ENCODE results near the gene LDB3.

LDB3 gene

DNA sequence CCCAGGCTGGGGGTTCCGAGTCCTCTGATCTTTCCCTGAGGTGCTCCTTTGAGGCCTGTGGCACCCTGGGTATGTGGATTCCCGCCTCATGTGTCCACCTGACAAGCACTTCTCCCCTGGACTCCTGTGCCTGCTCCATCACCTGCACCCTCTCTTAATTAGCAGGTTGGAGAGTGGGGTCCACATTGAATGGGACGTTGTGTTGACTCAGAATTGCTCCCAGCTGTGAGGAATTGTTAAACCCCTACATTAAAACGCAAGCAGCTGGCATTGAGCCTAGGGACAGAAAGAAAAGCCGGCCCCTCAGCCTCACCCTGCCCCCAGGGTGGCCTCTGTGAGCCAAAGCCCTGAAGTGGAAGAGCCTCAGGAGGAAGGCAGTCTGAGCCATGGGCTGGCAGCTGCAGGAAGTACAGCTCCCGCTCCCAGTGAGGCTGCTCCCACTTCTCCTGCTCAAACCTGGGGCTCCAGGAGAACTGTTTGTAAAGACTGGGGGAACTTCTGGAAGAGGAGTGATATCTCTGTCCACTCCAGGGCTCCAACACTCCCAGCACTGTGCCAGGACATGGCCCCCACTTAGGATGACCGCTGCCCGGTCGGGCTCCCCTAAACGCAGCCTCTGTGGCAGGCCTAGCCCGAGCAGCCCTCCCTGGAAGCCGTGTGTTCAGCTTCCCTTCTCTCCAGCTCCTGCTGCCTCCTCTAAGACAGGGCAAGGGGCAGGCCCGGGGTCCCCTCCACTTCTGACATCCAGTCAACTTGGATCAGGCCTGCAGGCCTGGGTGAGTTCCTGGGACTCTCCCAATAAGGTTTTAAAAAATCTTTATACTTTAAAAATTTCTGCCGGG is 15.7 kb upstream of the LDB3 start:
- no peak for FAIRE-seq

DNA sequence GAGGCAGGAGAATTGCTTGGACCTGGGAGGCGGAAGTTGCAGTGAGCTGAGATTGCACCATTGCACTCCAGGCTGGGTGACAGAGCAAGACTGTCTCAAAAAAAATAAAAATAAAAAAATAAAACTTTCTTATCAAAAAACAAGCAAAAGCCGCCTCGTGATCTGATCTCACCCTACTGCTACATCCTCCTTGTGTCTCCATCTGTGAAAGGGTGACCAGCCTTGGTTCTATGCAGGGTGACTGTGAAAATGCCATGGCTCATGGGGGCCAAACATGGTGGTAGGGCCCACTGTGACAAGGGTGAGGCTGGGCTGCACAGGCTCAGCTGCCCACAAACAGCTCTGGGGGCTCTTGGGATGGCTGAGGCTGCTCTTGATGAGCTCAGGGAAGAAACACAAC is 14.9 kb upstream of the LDB3 start:
- no peak for FAIRE-seq

DNA sequence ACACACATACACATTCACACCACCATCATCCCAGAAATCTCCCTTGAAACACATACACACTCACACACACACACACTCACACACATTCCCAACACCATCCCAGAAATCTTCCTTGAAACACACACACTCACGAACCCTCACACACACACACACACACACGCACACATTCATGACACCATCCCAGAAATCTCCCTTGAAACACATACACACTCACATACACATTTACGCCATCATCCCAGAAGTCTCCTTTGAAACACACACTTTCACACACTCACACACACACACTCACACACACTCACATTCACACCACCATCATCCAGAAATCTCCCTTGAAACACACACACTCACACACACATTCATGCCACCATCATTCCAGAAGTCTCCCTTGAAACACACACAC is 14.3 kb upstream of the LDB3 start:
- no peak for FAIRE-seq

DNA sequence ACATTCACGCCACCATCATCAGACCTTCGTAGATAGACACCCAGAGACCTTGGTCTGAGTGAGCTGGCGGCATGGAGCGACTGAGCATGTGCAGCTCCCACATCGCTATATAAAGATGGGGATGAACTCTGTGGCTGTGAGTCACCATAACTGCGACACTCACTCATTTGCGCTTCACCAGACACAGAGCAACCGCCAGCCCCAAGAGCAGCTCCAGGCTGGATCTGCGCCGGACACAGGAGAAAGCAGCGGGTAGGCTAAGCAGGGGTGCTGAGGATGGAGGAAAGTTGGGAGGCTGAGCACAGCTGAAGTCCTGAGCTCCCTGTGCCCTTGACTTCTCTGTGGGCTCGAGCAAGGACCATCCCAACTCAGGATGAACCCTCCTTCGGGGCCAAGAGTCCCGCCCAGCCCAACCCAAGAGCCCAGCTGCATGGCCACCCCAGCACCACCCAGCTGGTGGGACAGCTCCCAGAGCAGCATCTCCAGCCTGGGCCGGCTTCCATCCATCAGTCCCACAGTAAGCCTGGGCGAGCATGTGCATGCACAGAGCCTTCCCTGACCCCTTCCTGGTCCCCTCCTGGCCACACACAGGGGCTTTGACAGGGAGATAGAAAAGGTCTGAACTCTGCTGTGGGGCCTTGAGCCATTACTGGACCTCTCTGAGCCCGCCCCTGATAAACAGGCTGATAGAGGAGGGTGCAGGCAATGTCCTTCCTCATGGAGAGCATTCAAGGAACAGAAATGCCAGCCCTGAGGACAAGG is 13.7 kb upstream of the LDB3 start, which contains the start of gene OPN4:
TSS of gene OPN4 (plus strand) at position 137 of the 762 bp plus-strand sequence. CDS start at position 374, 237 bp downstream.
- no peak for FAIRE-seq

DNA sequence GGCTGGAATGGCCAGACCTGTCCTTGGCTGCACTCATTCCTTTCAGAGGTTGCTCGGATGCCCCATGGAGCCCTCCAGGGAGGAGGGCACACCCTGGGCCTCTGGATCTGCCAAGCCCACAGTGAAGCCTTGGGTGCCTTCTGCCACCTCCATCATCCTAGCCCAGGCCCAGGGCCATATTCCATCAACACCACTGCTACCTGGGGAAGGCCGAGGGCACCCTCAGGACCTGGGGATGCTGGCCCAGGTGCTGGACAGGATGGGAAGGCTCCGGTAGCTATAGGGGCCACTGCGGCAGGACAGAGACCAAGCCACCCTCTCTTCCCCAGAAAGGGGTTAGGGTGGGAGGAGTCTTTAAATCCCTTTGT is 13.2 kb upstream of the LDB3 start:
- no peak for FAIRE-seq

DNA sequence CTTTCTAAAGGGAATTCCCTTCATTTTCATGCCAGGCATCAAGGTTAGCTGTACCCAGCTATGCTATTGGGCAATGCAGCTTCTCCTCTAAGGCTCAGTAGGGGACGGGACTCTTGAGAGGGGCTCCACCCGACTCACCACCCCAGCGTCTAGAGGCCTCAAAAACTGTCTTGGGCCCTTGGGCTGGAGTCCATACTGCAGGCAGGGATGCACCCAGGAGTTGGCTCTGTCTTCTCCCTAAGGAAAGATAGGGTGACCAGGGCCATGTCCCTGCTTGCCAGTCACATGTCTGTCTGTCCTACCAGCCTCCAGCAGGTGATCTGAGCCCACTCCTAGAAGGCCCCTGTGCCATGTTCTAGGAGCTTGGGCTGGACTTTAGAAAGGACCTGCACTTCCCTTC is 12.7 kb upstream of the LDB3 start:
- FAIRE-seq = no peak

DNA sequence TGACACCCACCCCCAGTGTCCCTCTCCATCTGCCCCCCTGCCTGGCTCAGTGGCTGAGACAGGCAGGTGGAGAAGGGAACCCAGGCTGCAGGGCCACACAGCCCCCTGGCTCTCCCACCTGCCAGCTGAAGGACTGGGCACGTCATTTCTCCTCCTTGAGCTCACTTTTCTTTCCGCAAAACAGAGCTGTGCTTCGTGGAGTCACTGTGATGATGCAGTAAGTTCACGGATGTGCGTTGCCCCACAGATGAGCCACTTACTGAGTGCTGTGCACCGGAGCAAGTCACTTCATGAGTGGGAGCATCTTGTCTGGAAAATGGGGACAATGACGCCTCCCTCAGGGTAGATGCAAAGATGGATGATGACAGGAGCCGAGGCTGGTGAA is 11.3 kb upstream of the LDB3 start:
- FAIRE-seq = no peak

DNA sequence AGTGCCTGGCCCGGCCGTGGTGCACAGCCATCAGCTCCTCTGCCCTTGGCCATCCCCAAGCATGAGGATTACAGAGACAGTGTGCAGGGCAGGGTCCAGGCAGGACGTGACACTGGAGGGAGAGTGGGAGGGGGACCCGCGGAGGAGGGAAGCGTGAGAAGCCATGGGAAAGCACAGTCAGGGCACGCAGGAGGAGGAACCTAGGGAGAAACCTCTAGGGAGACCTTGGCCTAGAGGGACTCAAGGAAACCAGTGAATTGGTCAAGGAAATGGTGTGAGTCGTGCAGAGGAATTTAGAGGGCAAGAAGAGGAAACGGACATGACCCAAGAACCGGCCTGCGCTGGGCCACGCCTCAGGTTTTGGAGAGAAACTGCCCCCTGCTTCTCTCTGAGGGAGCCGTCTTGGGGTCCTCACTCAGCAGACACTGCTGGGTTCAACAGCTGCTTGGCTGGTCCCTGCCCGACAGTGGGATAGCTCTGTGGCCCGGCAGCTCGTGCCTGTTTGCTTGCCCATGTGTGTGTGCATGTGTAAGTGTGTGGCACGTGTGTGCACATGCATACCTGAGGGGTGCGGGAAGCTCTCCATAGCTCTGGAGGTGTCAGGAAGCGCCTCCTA is 10.8 kb upstream of the LDB3 start:
- no peak for FAIRE-seq

DNA sequence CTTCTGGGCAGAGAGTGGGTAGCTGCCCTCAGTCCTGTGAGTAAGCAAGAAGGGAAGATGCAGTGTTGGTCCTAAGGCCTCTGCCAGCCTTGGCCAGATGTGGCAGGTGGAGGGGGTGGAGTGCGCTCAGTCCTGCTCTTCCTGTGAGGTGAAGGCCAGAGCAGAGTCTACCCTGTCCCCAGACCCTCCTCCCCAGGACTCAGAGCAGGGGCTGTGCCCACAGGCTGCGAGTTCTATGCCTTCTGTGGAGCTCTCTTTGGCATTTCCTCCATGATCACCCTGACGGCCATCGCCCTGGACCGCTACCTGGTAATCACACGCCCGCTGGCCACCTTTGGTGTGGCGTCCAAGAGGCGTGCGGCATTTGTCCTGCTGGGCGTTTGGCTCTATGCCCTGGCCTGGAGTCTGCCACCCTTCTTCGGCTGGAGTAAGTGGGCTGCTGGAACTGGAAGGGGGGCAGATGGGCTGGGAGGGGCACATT is 10.0 kb upstream of the LDB3 start:
- no peak for FAIRE-seq

DNA sequence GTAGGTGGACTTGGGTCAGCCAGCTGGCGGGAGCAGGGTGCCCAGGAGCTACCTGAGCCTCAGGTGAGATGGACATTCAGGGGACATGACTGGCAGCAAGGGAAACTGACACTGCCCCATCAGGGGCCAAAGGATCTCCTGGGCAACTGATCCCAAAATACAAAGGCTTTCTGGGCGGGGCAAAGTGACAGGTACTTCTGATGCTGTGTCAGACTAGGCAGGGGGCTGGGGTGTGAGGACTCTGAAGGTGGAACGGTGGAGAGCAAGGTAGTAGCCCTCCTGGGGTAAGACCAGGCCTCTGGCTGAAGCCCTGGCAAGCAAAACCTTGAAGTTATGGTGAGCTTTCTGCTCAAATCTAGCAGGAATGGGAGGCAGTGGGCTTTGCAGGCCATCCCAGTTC is 9.6 kb upstream of the LDB3 start:
- FAIRE-seq = no peak

DNA sequence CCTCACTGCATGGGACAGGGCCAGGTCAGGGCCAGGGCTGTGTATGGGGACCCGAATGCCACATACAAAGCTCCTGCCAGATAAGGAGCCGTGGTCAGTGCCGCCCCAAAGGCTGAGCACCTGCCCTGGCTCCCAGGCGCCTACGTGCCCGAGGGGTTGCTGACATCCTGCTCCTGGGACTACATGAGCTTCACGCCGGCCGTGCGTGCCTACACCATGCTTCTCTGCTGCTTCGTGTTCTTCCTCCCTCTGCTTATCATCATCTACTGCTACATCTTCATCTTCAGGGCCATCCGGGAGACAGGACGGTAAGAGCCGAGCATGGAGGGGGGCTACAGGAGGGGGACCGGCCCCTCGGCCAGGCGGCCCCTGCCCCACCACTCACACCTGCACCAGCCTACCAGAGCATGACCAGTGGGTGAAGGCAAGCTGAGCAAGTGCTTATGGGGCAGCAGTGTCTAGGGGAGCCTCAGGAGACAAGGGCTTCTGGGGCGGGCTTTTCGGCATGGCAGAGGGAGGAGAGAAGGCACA is 9.1 kb upstream of the LDB3 start:
- no peak for FAIRE-seq

DNA sequence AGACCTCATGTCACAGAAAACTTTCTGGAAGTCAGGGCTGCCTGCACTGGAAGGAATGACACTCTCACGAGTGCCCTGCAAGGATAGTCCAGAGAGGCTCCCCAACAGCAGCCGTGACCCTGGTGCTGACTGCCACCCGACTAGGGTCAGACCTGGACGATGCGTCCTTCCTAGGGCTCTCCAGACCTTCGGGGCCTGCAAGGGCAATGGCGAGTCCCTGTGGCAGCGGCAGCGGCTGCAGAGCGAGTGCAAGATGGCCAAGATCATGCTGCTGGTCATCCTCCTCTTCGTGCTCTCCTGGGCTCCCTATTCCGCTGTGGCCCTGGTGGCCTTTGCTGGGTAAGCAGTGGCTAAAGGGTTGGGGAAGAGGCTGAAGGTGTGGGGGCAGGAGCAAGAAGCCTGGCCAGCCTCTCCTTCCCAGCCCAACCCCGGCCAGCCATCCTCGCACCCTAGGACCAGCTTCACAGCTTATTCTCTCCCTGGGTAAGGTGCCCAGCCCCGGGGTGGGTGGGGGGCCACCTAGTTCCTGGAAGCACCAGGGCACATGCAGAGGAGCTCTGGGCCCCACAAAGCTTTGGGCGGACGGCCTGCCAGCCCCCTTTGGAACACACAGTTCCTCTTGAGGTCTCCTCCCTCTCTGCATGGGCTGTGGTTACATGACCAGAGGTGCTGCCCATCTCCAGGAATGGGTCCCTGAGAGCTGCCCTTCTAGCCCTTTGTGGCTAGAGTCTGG is 8.4 kb upstream of the LDB3 start:
- FAIRE-seq = no peak

DNA sequence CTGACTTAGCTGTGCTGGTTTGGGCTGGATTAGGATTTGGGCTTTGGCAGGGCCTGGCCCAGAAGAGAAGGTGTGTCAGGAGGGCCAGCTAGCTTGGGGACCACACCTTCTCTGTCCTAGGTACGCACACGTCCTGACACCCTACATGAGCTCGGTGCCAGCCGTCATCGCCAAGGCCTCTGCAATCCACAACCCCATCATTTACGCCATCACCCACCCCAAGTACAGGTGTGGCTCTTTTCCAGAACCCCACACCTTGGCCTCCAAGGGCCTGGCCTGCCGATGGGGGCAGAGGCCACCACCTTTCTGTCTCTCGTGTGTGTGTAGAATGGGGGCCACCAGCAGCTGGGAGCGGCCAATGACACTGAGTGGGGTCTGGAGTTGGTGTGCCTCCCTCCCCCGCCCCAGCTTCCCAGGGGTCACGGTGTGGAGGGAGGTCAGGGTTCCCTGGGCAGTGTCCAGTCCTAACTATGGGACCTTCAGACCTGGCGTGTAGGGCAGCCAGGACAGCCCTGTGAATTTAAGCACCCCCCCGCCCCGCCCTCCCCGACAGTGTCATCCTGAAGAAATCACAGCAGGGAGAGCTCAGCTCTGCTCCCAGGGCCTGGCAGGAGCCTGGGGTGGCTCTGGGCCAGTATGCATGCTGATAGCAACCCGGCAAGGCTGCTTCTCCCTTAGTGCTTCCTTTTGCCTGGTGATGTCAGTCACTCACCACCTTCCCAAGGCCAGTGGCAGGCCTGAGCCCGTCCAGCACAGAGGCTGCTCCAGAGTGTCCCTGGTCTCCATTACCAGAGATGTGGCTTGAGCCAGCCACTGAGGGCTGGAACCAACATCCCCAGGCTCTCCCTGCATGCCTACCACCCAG is 6.9 kb upstream of the LDB3 start:
- FAIRE-seq = no peak

DNA sequence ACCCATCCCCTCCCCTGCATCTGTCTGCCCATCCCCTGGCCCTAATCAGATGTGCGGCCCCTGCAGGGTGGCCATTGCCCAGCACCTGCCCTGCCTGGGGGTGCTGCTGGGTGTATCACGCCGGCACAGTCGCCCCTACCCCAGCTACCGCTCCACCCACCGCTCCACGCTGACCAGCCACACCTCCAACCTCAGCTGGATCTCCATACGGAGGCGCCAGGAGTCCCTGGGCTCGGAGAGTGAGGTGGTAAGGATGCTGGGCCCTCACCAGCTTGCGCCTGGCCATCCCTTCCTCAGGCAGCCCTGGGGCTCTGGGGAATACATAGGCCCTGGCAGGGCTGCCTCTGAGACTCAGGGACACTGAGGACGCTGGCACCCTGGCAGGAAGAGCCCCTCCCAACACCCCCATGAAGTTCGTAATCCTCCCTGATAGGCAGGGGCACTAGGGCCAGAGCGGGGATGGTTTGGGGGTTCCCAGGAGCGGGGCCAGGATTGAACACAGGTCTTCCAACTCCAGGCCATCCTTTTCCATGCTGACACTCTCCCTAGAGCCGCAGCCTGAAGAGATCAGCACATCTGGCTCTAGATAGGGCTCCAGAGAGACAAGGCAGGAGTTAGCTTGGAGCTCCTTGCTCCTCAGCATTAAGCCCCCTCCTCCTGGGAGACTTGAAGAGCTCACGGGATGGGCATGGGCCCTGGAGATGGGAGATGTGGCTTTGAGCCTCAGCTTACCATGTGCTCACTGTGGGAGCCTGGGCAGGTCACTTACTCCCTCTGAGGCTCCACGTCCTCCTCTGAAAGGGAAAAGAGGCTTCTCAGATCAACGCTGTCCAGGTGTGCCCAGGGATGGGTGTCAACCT is 5.9 kb upstream of the LDB3 start:
- FAIRE-seq = no peak

DNA sequence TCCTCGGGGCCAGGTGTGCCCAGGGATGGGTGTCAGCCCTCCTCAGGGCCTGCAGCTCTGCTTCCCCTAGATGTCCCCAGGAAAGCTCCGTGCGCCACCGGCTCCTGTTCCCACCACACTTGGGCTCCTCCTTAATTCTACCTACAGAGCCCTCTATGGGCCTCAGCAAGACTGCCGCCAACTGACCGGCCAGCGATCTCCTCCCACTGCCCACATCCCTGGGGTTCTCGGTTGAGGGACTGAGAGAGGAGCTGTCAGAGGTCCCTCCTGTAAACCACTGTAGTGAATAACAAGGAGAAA is 5.3 kb upstream of the LDB3 start:
- FAIRE-seq = no peak

DNA sequence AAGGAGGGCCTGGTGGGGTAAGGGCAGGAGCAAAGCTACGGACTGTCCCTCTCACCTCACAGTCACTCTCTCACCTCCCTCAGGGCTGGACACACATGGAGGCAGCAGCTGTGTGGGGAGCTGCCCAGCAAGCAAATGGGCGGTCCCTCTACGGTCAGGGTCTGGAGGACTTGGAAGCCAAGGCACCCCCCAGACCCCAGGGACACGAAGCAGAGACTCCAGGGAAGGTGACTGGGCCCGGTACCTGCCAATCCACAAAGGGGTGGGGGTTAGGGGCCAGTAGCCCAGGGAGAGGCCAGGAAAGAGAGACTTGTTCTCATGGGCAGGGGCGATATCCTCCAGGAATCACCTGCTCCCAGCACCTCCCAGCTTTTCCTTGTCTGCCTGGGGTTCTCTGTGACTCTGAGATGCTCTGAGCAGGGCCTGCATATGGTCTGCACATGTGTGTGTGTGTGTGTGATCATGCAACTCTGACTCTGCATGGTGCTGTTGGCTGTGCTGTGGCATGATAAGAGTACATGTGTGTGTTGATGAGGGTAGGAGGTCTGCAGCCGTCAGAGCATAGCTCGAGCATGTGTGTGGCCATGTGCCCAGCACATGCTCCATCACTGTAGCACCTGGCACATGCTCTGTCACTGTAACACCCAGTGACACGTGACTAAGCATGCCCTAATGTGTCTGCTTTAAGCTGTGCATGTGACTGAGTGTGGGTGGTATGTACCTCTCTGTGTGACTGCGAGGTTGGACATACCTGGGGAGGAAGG is 4.6 kb upstream of the LDB3 start:
- no peak for FAIRE-seq

DNA sequence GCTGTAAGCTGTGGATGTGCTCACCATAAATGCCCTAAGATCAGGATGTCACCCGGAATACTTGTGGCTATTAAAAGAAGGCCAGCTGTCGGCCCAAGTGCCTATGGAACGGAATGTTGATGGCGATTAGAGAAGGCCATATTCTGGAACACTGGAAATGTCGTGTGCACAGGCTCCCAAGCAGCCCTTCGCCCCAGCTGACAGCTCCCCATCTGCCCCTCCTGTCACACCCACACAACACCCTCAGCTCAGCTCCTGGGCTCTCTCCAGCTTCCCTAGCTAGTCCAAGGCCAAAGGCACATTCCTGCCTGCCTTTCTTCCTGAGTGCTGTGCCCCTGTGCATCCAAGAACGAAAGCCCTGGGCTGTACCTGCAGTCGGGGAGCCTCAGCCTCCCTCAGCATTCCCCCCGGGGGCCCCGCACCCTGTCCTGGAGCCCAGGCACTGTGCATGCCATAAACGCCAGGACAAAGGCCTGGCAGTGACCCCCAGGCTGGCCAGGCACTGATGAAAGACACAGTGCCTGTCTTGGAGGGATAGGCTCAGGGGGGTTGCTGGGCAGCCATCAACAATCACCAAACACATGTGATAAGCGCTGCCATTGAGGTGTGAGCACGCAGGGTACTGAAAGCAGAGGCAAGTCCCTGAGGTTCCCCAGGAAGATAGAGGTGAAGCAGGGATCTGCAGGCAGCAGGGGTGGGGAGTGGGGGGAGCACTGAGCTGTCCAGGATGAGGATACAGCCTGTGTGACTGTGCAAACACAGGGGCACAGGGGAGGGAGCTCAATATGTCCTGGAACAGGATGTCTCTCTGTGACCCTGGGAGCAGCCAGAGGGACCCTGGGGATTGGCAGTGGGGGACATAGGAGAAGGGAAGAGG is 3.7 kb upstream of the LDB3 start:
- FAIRE-seq = no peak

DNA sequence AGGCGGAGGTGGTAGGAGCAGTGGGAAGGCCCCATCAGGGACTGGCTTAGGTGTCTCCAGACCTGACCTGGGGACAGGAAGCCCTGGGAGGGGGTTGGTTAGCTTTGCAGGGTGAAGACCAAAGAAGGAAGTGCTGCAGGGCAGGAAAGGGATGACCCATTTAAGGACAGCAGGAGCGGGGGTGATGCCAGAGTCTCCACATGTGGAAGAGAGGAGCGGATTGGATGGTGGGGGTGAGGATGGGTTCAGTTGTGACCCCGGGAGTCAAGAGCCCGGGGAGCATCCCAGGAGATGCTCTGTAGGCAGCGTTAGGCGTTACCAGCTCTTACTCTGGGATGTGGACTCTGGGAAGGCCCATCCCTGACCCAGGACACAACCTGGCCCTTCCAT is 3.1 kb upstream of the LDB3 start:
- FAIRE-seq = no peak

DNA sequence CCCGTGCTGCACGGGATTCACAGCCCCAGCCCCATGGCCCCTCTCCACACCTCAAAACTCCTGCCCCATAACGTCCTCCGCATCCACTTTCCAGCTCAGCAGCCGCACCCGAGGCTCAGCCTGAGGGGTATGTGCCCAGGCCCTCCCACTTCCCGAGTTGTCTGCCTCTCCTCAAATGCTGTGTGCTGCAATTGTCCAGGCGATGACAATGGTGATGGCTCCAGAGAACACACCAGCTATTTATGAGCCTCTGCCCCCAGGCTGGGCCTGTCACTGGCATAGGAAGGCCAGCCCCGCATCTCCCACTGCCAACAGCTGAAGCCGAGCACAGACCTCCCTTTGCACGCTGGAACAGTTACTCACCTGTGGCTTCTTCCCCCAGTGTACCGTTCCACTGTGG is 2.4 kb upstream of the LDB3 start:
- no peak for FAIRE-seq

Measured in G401.6 (cell line).